ENCODE data around the gene TSPAN9. TPM values are rescaled to one million over a fixed set of nuclear protein-coding genes. Genes with fewer than 3 reads are reported as not detected.

The TSPAN9 gene
- total and polyA plus RNA-seq, 10 of the 15 experiments (the other 5 are each of a cell fraction or from before 2014, with no cell fraction given): 0.03 to 1.0 (median 0.12) TPM; not detected in 5

GRCh38 chr12:3032770-3033538 is 44.2 kb upstream of the TSPAN9 start:
- no peaks in the 10 kb centered on the region; a peak in 1 of 4 replicates for H3K27me3 ChIP-seq (replicated peaks in 1 of 2; ENCODE audit: control insufficient read depth in 2 of 2, insufficient read depth in 2 of 2, low read length in 1 of 2)
- no peaks in the 10 kb centered on the region for H4K20me1 ChIP-seq (ENCODE audit: control insufficient read depth, insufficient read depth)
- no peaks in the 10 kb centered on the region for H3K79me2 ChIP-seq (ENCODE audit: control insufficient read depth, insufficient read depth, low read length)
- in situ Hi-C loops (cut with MboI) (no loop called here), intact Hi-C loops (cut with micrococcal nuclease; ENCODE audit: unreplicated experiment) (loop anchor here (5.0 kb wide), 1 partner anchor 186 kb away; no protein-coding TSS in a partner anchor)
- TF ChIP-seq ELK1 (IDR thresholded peaks at IDR 0.05; ENCODE audit: low read depth, low read length) (no peak), SPI1 (IDR thresholded peaks at IDR 0.05; ENCODE audit: borderline replicate concordance, insufficient read depth, low read depth, low read length) (no peak), CHD1 (IDR thresholded peaks at IDR 0.05; ENCODE audit: low read depth, low read length) (no peak), SREBF1 (IDR thresholded peaks at IDR 0.05; ENCODE audit: low read length) (no peak), PBX3 (IDR thresholded peaks at IDR 0.05; ENCODE audit: insufficient replicate concordance, low read depth, low read length) (no peak)
- no peaks in the 10 kb centered on the region for H3K36me3 ChIP-seq (ENCODE audit: control insufficient read depth in 2 of 2, insufficient read depth in 2 of 2, low read length in 1 of 2)
- ChIA-PET RAD21 (ENCODE audit: unreplicated experiment) (no interaction called here), CTCF (interaction anchor here (1.0 to 2.6 kb wide), 2 partner anchors 147 to 187 kb away, joined by 4 to 10 read pairs; no protein-coding TSS in a partner anchor), POLR2A (no interaction called here), SMC1A (ENCODE audit: uncharacterized antibody, unreplicated experiment) (no interaction called here)
- ATAC-seq: no peak
- no peak for DNase-seq (ENCODE audit: low read depth, low spot score)
- no peak overlapping the region for H3K4me2 ChIP-seq (ENCODE audit: control insufficient read depth, insufficient read depth)
- 37% methylated on average over 27 of the region's 27 CpGs for WGBS (ENCODE audit: insufficient coverage, insufficient replicate concordance, low lambda C conversion rate, missing lambda C conversion rate)
- no peak overlapping the region for H3K4me3 ChIP-seq
- no peak overlapping the region for H3K9ac ChIP-seq (ENCODE audit: control insufficient read depth, insufficient read depth, low read length)
- no TSS peak for BruUV-seq (replicated peaks)
- FAIRE-seq: no peak
- H3K9me3 ChIP-seq (replicated peaks; ENCODE audit: control insufficient read depth, insufficient read depth, low read length): no peaks in the 10 kb centered on the region
- H2AFZ ChIP-seq (ENCODE audit: control insufficient read depth, low read depth, low read length): no peak overlapping the region
- H3K27ac ChIP-seq (ENCODE audit: control insufficient read depth, insufficient read depth): no peak overlapping the region
- no peaks in the 10 kb centered on the region for H3K4me1 ChIP-seq (ENCODE audit: control insufficient read depth, insufficient read depth, low read length)
